ENCODE results near the gene MBTD1.

DNA sequence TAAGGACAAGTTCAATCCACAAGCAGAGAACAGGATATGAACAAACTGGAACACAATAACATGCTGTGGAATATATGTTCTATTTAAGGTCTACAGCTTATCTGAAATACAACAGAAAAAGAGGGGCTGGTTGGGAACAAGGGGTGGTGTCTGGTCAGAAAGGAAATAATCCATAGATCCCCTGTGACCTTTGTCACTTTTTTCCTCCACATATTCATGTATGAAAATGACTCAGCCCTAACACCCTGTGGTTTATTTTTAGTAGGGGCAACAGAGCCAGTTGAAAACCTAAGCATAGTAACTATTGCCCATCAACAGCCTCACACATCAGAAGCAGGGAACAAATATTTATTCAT, 126.9 kb downstream of the MBTD1 start:
- TF ChIP-seq, protein P1, sequence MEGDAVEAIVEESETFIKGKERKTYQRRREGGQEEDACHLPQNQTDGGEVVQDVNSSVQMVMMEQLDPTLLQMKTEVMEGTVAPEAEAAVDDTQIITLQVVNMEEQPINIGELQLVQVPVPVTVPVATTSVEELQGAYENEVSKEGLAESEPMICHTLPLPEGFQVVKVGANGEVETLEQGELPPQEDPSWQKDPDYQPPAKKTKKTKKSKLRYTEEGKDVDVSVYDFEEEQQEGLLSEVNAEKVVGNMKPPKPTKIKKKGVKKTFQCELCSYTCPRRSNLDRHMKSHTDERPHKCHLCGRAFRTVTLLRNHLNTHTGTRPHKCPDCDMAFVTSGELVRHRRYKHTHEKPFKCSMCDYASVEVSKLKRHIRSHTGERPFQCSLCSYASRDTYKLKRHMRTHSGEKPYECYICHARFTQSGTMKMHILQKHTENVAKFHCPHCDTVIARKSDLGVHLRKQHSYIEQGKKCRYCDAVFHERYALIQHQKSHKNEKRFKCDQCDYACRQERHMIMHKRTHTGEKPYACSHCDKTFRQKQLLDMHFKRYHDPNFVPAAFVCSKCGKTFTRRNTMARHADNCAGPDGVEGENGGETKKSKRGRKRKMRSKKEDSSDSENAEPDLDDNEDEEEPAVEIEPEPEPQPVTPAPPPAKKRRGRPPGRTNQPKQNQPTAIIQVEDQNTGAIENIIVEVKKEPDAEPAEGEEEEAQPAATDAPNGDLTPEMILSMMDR (IDR thresholded peaks at IDR 0.05): no peak
- TF ChIP-seq SP1 (CRISPR knock-in tag; conservative IDR thresholded peaks at IDR 0.05): no peak
- TF ChIP-seq, protein P2, sequence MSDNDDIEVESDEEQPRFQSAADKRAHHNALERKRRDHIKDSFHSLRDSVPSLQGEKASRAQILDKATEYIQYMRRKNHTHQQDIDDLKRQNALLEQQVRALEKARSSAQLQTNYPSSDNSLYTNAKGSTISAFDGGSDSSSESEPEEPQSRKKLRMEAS (CRISPR knock-in tag; IDR thresholded peaks at IDR 0.05): no peak
- TF ChIP-seq ZNF121 (CRISPR knock-in tag; IDR thresholded peaks at IDR 0.05): no peak
- TF ChIP-seq, protein P3, sequence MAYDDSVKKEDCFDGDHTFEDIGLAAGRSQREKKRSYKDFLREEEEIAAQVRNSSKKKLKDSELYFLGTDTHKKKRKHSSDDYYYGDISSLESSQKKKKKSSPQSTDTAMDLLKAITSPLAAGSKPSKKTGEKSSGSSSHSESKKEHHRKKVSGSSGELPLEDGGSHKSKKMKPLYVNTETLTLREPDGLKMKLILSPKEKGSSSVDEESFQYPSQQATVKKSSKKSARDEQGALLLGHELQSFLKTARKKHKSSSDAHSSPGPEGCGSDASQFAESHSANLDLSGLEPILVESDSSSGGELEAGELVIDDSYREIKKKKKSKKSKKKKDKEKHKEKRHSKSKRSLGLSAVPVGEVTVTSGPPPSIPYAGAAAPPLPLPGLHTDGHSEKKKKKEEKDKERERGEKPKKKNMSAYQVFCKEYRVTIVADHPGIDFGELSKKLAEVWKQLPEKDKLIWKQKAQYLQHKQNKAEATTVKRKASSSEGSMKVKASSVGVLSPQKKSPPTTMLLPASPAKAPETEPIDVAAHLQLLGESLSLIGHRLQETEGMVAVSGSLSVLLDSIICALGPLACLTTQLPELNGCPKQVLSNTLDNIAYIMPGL (CRISPR knock-in tag; IDR thresholded peaks at IDR 0.05): no peak

Measured in WTC11 (cell line).